Glutamatergic neuron (in vitro differentiated cells): ENCODE data around the gene ZNF175. TPM values are rescaled to one million over a fixed set of nuclear protein-coding genes. Genes with fewer than 3 reads are reported as not detected.

Source experiments
- DNase-seq: peaks from one replicate; pipeline ENCODE4 v3.0.0; 2022
- H3K27ac Mint-ChIP-seq: one replicate; pipeline ENCODE4 v1.8.0; 2020; ENCODE audit warnings: mild to moderate bottlenecking, mixed read lengths, inconsistent platforms; ENCODE audit not compliant: unreplicated experiment
- H3K27me3 Mint-ChIP-seq: one replicate; pipeline ENCODE4 v1.8.0; 2020; ENCODE audit warnings: mild to moderate bottlenecking, moderate library complexity, mixed read lengths, inconsistent platforms; ENCODE audit not compliant: unreplicated experiment
- H3K36me3 Mint-ChIP-seq: one replicate; pipeline ENCODE4 v1.8.0; 2020; ENCODE audit warnings: mild to moderate bottlenecking, mixed read lengths, inconsistent platforms; ENCODE audit not compliant: unreplicated experiment
- H3K4me1 Mint-ChIP-seq: one replicate; pipeline ENCODE4 v1.8.0; 2020; ENCODE audit warnings: mild to moderate bottlenecking, low read depth, mixed read lengths, inconsistent platforms; ENCODE audit not compliant: unreplicated experiment
- H3K4me3 Mint-ChIP-seq: one replicate; pipeline ENCODE4 v1.8.0; 2020; ENCODE audit warnings: mild to moderate bottlenecking, mixed read lengths, inconsistent platforms; ENCODE audit not compliant: unreplicated experiment
- H3K9me3 Mint-ChIP-seq: one replicate; pipeline ENCODE4 v1.8.0; 2020; ENCODE audit warnings: mild to moderate bottlenecking, moderate library complexity, mixed read lengths, inconsistent platforms; ENCODE audit not compliant: unreplicated experiment
- total RNA-seq: library from RNA; stranded (reverse); fragmentation: NEBNext Ultra II Directional; extraction: Animal tissue kit (Norgen Biotek cat#: 25700); gene quantifications from one replicate; pipeline ENCODE4 v1.2.1, GENCODE V29; 2021; ENCODE audit not compliant: unreplicated experiment
- TF ChIP-seq, protein P1 (sequence below): fragments of 200-600 bp; sonication (generic); IDR thresholded peaks from one replicate; pipeline ENCODE4 v1.5.0; 2021; ENCODE audit not compliant: partially characterized antibody, unreplicated experiment

ZNF175 gene
- total RNA-seq, 1 donor from 2014 or later = 12.4 TPM

DNA sequence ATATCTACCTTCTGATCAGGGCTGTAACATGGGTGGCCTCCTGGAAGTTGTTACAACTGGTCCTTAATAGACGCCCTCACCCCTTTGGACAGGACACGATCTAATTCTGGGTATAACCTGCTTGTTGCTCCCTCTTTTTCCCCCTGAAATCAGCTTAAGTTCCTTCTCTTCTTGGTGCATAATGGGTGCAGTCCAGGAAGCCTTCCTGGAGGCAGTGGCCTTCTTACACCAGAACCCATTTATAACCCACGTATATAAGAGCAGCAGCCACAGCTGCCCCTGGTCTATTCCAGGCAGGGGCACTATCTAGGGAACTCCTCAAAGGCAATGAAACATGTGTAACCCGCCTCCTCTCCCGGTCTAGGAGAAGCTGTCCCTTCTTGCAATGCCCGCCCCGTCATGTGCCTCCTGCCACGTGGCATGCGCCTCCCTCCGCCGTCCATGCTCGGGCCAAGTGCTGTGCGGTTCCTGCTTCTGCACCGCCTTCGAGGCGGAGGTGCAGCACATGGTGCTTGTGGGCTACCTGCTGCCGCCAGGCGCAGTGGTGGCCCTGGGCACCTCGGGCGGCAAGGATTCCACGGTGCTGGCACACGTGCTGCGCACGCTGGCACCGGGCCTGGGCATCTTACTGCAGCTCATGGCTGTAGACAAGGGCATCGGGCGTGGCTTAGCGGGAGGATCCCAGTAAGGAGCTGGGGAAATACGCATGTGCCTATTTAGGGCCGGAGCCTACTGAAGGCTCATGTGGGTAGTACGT lies 27.3 kb downstream of the ZNF175 start:
- peaks cover 13% of the 10 kb centered on the region for H3K36me3 Mint-ChIP-seq
- H3K4me1 Mint-ChIP-seq = no peaks in the 10 kb centered on the region
- H3K4me3 Mint-ChIP-seq = no peak overlapping the region
- no peak overlapping the region for H3K27ac Mint-ChIP-seq
- H3K9me3 Mint-ChIP-seq = peaks cover 14% of the 10 kb centered on the region
- TF ChIP-seq, protein P1, sequence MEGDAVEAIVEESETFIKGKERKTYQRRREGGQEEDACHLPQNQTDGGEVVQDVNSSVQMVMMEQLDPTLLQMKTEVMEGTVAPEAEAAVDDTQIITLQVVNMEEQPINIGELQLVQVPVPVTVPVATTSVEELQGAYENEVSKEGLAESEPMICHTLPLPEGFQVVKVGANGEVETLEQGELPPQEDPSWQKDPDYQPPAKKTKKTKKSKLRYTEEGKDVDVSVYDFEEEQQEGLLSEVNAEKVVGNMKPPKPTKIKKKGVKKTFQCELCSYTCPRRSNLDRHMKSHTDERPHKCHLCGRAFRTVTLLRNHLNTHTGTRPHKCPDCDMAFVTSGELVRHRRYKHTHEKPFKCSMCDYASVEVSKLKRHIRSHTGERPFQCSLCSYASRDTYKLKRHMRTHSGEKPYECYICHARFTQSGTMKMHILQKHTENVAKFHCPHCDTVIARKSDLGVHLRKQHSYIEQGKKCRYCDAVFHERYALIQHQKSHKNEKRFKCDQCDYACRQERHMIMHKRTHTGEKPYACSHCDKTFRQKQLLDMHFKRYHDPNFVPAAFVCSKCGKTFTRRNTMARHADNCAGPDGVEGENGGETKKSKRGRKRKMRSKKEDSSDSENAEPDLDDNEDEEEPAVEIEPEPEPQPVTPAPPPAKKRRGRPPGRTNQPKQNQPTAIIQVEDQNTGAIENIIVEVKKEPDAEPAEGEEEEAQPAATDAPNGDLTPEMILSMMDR = no peak
- peaks cover 24% of the 10 kb centered on the region for H3K27me3 Mint-ChIP-seq
- DNase-seq = no peak

DNA sequence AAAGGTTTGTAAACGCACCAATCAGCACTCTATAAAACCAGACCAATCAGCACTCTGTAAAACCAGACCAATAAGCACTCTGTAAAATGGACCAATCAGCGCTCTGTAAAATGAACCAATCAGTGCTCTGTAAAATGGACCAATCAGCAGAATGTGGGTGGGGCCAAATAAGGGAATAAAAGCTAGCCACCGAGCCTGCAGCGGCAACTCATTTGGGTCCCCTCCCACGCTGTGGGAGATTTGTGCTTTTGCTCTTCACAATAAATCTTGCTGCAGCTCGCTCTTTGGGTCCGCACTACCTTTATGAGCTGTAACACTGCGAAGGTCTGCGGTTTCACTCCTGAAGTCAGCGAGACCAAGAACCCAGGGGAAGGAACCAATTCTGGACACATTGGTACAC lies 28.0 kb downstream of the ZNF175 start:
- peaks cover 14% of the 10 kb centered on the region for H3K36me3 Mint-ChIP-seq
- no peak overlapping the region for H3K4me3 Mint-ChIP-seq
- H3K4me1 Mint-ChIP-seq = no peaks in the 10 kb centered on the region
- peaks cover 20% of the 10 kb centered on the region for H3K27me3 Mint-ChIP-seq
- no peak overlapping the region for H3K27ac Mint-ChIP-seq
- peaks cover 10% of the 10 kb centered on the region for H3K9me3 Mint-ChIP-seq
- TF ChIP-seq, protein P1 = no peak
- DNase-seq = no peak

DNA sequence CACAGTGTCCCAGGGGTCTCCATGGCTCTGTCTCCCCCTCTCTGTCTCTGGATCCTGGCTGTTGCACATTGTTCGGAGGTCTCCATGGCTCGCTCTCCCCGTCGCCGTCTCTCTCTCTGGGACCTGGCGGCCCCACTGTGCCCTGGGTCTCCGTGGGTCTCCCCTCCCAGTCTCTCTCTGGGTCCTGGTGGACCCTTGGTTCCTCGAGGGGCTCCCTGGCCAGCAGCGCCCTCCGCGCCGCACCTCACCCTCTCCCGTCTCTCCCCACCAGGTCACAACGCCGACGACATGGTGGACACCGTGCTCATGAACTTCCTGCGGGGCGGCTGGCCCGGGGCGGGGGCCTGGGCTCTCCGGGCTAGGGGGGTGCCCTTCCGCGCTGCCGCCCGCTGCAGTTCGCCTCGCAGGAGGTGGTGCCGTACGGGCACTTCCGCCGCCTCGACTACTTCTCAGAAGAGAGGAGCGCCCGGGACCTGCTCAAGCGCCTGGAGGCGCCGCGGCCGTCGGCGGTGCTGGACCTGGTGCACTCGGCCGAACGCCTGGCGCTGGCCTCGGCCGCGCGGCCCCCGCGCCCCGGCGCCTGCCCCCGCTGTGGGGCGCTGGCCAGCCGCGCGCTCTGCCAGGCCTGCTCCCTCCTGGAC lies 30.0 kb downstream of the ZNF175 start:
- no peak for DNase-seq
- Mint-ChIP-seq H3K9me3 (peaks cover 1% of the 10 kb centered on the region), H3K27me3 (peaks cover 11% of the 10 kb centered on the region), H3K36me3 (peaks cover 11% of the 10 kb centered on the region), H3K4me3 (no peak overlapping the region), H3K27ac (no peak overlapping the region), H3K4me1 (no peaks in the 10 kb centered on the region)
- TF ChIP-seq, protein P1 = no peak

DNA sequence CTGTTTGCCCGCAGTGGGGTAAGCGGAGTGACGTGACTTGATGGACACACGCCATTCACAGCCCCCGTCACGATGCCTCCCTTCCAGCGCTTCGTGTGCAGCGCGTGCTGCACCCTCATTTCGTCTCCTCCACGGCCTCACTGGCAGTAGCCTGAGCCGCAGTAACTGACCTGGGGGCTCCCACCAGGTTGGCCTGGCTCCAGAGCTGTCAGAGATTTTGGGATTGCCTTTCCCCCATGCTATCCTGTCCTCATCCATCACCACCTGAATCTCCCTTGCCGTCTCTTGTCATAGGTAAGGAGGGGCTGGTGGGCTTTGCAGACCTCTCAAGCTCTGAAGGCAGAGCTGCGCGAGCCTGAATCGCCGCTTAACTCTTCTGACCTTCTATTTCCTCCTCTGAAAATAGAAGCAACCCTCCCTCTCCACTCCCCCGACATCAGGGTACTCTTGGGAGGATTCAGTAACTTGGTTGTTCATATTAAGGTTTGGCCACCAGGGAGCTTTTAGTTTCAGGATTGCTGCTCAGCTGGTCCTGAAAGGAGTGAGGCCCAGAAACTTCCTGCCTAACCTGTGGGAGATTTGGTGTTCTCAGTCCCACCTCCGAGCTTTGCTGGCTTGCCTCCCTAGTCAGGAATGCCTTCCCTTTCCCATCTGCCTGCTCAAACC lies 31.2 kb downstream of the ZNF175 start:
- Mint-ChIP-seq H3K4me3 (no peak overlapping the region), H3K27ac (no peak overlapping the region), H3K9me3 (peaks cover 1% of the 10 kb centered on the region), H3K27me3 (peaks cover 11% of the 10 kb centered on the region), H3K36me3 (peaks cover 6% of the 10 kb centered on the region), H3K4me1 (no peaks in the 10 kb centered on the region)
- no peak for DNase-seq
- TF ChIP-seq, protein P1 = no peak

DNA sequence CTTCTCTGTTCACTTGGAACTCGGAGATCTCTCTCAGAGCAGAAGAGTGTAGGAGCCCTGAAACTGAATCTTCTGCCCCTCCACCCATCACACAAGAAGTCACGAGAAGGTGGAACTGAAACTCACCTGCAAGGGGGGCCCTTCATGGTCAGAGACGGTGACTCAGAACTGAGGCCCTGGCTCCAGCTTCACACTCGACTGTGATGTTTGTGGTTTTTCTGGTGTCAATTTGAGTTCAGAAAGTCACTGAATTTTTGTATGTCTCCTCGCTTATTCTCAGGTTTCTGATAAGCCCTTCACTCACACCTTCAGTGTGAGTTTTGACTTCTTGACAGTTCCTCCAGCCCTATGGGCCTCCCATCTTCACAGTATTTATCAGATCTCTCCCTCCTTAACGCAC lies 36.0 kb downstream of the ZNF175 start:
- H3K4me3 Mint-ChIP-seq = no peak overlapping the region

More for the DNA sequence above, 36.0 kb downstream of the ZNF175 start:
- H3K9me3 Mint-ChIP-seq = peaks cover 3% of the 10 kb centered on the region
- peaks cover 10% of the 10 kb centered on the region for H3K27me3 Mint-ChIP-seq
- TF ChIP-seq, protein P1 = no peak
- peaks cover 6% of the 10 kb centered on the region for H3K36me3 Mint-ChIP-seq
- no peak for DNase-seq
- no peaks in the 10 kb centered on the region for H3K4me1 Mint-ChIP-seq
- H3K27ac Mint-ChIP-seq = no peak overlapping the region
